ENCODE data around the gene GNG10. TPM values are rescaled to one million over a fixed set of nuclear protein-coding genes. Genes with fewer than 3 reads are reported as not detected.
"Not testable (repeated sequence)": the region's sequence is repeated elsewhere in the genome, so short reads cannot be mapped to it uniquely, and the experiment has no call there.

GNG10 gene
- total RNA-seq, 1 donor from 2014 or later: 47.9 TPM

DNA sequence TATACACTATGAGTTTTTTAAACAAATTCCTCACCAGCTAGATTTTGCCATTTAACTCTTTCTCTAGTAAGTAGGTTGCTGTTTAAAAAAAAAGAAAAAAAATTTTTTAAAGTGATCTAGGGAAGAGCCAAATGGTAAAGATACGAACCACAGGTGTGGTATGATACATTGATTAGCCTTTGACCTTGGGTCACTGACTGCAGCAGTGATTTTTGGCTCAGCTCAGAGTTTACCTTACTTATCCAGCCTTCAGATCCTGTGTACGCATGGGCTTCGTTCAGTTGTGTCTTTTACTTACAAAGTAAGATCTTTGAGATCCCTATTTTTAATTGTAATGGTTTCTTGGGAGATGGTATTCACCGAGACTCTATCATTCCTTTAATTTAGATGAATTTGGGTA is 12.4 kb upstream of the GNG10 start:
- no peak for DNase-seq (ENCODE audit: low spot score)

DNA sequence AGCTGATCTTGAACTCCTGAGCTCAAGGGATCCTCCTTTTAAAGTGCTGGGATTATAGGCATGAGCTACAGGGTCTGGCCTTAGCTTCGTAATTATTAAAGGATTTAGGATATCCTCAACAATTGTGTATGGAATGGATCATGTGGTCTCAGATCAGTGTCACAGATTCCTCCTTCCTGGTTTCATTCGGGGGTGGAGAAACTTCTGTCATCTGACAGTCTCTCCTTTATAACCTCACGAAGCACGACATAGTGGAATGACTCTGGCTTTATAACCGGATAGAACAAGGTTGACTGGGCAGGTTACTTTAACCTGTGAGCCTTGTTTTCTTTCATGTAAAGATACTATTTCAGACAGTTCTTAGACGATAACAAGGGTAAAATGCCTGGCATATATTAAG is 4.4 kb upstream of the GNG10 start:
- no peak for DNase-seq (ENCODE audit: low spot score)

DNA sequence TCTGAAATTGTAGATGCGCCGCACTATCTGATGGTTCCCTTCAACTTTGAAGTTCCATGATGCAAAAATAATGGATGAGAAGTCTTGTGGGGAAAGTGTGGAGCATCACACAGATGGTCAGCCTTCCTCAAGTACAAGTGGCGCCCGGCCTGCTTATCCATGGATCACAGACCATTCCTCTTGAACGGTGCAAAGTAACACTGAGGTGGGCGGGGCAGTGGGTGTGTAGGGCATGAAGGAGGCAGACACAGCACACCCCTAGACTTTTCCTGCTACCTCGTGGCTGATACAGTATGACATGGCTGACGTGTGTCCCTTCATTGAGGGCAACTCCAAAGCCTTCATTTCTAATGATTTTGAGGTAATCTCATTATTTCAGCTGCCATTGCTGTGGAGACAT is 2.5 kb upstream of the GNG10 start:
- no peak for DNase-seq (ENCODE audit: low spot score)

DNA sequence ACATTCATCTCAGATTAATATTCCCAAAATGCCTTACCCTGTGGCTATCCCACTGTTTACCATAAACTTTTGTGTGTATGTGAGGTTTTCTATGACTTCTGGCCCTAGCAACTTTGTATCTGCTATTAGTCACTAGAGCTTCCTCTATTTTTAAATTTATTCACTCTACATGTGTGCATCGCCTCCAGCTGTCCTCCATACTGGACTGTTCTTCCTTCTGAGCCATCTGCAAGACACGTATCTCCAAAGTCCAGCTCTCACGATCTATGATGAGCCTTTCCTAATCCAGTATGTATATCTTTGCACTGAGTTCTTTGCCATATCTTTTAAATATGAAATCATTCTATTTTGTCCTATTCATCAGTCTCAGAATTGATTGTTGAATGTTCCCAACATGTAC is 1.7 kb upstream of the GNG10 start:
- DNase-seq (ENCODE audit: low spot score): no peak

DNA sequence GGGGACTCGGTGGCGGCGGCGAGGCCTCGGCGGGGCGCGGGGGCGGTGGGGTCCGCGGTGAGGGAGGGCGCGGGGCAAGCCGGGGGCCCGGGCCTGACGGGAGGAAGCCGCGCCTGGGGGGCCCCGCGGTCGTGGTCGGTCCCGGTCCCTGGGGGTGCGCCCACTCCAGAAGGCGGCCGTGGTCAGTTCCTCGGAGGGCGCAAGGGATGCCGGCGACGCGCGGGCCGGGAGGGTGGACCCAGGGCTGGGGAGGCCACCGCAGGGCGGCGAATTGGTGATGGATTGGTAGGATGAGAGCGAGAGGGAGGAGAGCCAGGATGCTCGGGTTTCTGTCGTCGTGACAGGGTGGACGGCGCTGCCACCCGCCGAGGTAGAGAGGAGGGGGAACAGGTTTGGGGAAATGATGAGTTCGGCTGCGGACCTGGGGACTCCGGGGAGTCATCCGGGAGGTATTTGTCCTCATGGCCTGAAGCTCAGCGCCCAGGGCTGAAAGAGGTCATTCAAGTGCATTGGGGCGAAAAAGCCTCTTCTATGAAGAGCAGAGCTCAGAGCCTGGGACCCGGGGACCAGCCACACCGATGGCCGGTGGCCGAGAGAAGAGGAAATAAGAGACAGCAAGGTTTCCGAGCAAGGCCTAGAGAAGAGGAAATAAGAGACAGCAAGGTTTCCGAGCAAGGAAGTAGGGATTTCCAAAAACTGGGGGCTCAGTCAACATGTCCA is 557 bp downstream of the GNG10 start:
- DNase-seq (ENCODE audit: low spot score): peak; percentile 49

DNA sequence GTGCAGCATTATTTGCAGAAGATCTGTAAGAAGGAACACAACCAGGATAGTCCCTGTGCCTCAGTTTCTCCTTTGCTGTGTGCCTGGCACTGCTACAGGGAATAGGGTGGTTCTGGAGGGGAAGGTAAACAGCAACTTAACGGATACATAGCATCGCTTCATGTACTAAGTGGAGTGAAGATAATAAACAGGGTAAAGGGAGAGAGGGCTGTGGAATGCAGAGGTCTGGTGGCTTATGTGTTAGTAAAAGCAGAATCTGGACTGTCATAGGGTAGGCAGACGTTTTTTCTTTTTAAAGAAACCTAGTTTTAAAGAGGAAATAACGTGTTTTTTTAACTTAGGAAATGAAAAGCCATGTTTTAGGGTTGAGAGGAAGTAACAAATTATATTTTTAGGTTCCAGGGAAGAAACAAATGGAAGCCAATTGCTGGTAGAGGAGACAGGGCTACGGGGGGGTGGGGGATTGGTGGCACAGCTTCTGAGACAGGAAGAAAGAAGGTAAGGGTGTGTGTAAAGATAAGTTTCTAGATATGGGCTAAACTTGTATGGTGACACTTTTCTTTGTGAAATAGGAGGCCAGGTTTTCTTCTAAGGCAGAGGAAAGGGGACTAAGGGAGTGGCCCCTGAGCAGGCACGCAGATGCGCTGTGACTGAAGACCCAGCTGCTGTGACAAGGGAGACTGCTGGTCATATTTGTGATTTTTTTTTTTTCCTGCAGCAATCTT is 1.3 kb downstream of the GNG10 start:
- DNase-seq (ENCODE audit: low spot score): peak; percentile 26

DNA sequence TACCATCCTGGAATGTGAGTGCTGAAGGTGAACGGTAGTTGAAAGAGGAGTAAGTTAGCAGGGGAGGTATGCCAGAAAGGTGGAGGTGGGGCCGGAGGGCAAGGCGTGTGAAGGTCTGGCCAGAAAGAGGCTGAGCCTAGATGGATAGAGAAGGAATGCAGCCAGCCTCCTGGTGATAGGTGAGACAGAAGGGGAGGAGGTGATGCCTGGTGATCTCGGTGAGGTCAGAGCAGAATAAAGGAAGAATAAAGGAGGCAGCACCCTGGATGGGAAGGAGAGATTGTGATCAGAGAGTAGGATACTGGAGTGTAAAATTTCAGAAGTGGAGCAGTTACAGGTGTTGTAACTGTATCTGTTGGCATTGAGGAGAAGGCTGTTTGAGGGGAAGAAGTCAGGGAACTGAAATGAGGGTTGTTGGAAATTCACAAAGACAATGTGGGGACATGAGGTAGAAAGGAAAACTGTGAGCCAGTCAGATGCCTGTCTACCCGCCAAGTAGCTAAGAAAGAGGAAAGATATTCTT is 2.0 kb downstream of the GNG10 start:
- peak; percentile 4 for DNase-seq (ENCODE audit: low spot score)

DNA sequence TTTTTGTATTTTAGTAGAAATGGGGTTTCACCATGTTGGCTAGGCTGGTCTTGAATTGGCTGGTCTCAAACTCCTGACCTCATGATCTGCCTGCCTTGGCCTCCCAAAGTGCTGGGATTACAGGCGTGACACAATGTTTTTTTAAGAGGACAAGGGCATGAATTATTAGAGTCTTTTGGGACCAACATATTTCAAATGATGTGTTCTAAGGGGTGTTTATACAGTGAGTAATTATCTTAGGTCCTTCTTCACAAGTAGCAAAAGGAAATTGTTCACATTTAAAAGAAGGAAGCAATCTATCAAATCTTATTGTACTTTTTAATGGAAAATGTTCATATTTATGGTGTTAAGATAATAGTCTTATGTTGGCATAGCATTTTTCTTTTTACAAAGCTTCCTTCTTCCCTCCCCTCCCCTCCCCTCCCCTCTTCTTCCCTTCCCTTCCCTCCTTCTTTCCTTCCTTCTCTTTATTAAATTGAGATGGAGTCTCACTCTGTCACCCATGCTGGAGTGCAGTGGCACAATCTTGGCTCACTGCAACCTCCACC is 6.7 kb downstream of the GNG10 start:
- no peak for DNase-seq (ENCODE audit: low spot score)

DNA sequence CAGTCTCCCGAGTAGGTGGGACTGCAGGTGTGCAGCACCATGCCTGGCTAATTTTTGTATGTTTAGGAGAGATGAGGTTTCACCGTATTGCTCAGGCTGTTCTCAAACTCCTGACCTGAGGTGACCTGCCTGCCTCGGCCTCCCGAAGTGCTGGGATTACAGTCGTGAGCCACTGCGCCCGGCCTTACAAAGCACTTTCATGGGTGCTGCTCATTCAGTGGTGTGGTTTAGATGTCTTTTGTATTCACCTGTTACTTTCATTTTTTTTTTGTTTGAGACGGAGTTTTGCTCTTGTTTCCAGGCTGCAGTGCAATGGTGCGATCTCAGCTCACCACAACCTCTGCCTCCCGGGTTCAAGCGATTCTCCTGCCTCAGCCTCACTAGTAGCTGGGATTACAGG is 7.2 kb downstream of the GNG10 start:
- not testable (repeated sequence) for DNase-seq (ENCODE audit: low spot score)

DNA sequence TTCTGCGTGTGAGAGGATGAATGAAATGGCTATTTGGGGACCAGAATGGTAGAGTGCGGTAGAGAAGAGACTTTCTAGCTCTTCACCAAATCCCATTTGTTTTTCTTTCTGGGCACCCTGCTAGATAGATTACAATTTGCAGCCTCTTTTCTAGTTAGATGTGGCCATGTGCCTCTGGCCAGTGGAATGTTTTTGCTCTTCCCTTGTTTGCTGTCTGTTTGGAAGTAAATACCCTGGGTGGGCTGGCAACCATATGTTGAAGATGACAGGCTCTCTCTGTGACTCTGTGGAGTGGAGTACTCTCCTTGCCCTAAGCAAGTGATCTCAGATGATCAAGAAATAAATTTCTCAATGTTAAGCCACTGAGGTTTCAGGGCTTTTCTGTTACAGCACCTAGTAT is 12.9 kb downstream of the GNG10 start:
- no peak for DNase-seq (ENCODE audit: low spot score)

DNA sequence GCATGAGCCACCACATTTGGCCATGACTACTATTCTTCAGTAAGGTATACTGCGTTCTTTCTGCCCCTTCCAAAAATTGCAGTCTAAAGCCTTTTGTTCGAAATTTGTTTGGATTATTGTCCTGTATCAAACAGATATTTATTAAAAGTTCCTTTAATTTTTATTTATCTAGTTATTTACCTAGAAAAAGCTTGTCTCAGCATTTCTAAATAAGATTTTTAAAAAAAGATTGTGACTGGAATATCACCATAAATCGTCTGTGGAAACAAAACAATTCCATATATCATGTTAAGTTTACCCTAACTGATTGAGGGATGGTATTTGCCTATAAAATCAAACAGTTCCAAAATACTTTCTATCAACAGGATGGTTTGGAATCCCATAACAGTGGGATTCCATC is 14.7 kb downstream of the GNG10 start:
- no peak for DNase-seq (ENCODE audit: low spot score)

DNA sequence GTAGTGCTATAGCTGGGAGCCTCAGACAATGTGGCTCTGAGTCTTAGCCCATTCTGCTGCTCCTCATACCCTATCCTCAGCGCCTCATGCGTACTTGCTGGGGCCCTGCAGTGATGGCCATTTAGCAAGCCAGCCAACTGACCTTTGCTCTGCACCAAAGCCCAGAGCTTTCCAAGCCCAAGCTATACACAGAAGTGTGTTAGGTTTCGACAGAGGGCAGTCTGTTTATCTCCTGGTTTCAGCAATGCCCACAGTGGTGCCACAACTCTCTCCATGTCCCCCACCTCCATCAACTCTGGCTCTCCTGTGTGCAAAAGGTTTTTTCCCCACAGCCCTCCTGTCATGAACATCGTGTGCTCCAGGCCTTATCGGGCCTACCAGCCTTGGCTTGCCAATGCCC is 16.9 kb downstream of the GNG10 start:
- no peak for DNase-seq (ENCODE audit: low spot score)

DNA sequence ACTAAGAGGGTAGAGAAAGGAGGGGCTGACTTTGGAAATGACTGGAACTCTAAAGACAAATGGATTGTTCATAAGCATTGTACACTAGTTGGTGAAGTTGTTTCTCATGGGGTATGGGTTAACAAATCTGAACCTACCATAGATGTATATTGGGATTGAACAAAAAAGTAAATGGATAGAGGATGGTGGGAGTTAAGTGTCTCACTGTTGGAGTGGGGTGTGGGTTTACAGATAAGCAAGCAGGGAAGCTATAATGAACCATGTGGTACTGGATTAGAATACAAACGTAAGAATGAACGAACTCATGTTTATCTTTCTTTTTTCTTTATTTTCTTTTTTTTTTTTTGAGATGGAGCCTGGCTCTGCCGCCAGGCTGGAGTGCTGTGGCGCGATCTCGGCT is 17.8 kb downstream of the GNG10 start:
- no peak for DNase-seq (ENCODE audit: low spot score)

DNA sequence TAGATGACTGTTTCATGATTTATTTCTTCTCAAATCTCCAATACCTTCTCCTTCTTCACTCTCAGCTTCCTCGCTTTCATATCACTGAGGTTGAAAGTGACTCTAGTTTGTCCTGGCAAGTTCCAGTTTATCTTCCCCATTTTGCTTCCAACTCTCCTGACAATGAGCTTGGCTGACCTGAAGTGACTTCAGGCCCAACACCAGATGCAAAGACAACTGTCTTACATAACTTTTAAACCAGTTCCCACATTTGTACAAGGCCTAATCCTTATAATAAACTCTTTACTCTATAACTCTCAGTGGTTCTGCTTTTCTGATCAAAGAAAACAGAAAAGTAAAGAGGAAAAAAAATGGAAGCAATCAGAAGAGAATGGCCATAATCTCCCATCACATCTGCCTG is 22.0 kb downstream of the GNG10 start:
- DNase-seq (ENCODE audit: low spot score): no peak

DNA sequence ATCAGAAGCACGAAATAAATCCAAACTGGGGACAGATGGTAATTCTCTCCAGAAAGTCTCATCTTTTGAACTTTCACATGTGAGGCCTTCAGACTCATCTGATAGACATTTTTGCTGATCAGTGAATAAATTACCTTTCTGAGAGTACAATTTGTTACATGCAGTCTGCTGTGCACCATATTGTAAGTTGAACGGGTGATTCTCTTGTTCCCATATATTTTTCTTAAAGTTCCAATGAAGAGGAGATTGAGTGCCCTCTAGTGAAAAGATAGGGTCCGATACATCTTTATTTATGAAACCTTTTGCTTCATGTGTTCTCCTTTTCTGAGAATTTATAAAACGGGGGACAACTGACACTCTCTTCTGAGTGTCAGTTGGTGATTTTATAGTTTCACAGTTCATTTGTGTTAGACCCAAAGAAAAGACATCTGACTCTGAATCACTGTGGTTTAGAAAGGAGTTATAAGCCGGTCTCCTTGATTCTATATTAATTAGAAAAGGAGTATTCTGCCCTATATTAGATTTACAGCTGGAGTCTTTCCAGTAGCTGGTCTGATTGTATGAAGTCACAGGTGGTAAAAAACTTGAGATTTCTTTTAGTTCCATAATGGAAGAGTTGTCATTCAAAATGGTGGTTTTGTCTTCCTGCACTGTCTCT is 30.4 kb downstream of the GNG10 start:
- peak; percentile 42 for DNase-seq (ENCODE audit: low spot score)

DNA sequence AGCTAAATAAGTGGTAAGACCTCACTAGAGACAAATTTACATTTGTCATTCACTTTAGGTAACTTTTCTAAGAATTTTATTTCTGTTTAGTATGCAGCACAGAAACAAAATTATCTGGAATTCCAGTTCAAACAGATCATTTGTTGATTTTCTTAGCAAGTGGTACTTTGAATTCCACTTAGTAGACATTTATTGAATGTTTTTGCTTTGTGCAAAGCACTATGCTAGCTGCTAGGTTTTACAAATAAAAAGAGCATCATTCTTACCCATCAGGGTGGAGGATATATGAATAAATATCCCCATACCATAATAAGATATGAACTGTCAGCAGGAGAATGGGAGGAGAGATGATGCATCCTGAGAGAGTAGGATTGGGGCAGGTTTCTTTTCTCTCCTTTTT is 35.4 kb downstream of the GNG10 start:
- DNase-seq (ENCODE audit: low spot score): no peak

DNA sequence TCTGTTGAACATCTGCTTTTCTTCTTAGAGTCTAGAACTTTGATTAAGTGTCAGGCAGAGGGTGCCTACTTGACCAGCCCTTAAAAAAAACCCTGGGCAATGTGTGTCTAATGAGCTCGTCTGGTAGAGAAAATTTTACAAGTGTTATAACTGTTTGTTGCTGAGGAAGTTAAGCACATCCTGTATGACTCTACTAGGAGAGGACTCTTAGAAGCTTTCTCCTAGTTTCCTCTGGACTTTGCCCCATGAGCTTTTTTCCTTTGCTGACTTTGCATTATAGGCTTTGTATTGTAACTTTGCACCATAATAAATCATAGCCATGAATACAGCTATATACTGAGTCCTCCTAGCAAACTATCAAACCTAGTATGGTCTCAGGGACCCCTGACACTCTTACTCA is 39.4 kb downstream of the GNG10 start:
- no peak for DNase-seq (ENCODE audit: low spot score)

DNA sequence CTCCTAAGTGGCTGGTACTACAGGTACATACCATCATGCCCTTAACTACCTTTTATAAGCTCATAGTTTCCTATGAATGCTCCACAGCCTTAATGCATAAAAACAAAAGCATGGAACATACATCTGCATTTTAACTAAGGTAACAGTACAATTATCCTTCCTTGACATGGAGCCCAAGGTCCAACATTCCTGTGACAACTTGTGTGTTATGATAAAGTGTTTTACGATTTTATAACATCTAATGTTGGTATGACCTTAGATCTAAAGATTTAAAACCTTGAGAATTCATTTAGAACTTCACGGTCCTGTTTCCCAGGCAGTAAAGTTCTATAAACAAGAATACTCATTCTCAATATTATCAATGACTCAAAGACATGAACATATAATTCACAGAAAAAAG is 43.1 kb downstream of the GNG10 start:
- no peak for DNase-seq (ENCODE audit: low spot score)

DNA sequence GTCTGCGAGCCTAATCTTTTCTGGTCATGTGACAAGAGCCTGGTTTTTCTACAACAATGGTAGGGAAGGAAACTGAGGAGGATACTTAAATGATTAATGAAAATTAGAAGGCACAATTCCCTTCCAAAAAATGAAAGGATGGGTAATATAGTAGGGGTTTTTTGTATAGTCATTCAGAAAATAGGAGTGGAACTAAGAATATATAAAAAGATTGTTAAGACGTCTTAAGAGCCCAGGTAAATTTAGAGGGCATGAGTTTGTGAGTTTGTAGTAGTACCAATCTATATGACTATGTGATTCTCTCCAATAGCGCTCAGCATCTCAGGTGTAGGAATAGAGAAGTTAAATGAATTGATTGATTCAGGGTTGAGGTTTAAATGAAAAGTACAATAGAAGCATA is 50.1 kb downstream of the GNG10 start:
- no peak for DNase-seq (ENCODE audit: low spot score)

DNA sequence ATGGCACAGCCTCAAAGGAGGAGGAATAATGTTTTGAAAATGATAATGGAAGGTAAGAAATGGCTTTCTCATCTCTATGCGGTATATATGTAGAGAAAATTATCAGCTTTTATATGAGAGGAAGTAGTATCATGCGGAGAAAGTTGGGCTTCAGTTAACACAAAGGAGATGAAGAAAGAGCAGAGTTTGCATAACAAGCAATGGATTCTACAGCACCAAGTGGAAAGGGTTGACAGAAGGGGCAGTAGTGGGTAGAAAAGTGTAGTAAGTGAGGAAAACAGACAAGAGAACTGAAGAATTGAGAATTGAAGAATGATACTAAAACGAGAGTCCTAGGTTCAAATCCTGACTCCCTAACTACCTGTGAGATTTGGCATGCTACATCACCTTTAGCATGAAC is 51.0 kb downstream of the GNG10 start:
- no peak for DNase-seq (ENCODE audit: low spot score)

DNA sequence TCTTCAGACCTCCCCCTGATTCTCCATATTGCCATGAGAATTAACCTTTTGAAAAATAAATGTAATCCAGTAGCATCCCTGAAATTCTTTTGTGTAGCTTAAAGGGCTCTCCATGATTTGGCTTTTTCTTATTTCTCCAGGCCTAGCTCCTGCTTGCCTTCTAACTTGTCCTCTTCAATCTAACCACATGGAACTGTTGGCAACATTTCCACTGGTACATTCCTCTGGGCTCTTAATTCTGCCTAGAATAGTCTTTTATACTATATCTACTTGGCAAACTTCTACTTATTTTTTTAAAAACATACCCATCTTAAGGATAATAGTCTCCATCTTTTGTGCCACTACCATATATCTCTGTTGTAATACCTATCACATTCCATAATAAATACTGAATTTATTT is 54.1 kb downstream of the GNG10 start:
- peak; percentile 4 for DNase-seq (ENCODE audit: low spot score)

DNA sequence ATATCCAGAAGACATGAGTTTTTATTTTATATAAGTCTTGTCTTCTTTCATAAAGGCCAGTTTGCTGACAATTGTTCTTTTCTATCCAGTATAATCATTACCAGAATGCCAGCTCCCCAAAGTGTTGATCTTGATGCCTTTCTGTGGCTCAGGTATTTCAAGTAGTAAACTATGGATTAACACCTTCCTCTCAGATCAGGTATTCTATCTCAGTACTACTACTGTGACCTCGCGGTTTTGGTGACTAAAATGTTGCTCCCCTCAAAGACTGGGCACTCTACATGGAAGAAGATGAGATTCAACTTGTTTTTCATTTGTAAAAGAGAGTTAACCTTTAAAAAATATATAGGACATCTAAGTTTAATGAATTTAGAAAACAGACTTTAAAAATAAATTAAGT is 58.1 kb downstream of the GNG10 start:
- DNase-seq (ENCODE audit: low spot score): no peak
